22Rv1 (cell line): ENCODE results near the gene SIGLEC9.

Experiments used
- H3K27ac ChIP-seq: fragments of 450-650 bp; 2 replicates; pipeline ENCODE4 v1.5.1; 2017
- CTCF ChIP-seq: fragments of 450-650 bp; IDR thresholded peaks from 2 replicates; pipeline ENCODE4 v1.5.1; 2017; ENCODE audit warnings: mild to moderate bottlenecking
- ZFX ChIP-seq: fragments of 450-650 bp; IDR thresholded peaks from 2 replicates; pipeline ENCODE4 v1.6.1; 2017; ENCODE audit warnings: antibody characterized with exemption, borderline replicate concordance

SIGLEC9 gene

GRCh38 chr19:51145916-51146493, 21.3 kb downstream of the SIGLEC9 start:
- no peak for TF ChIP-seq CTCF
- no peak for TF ChIP-seq ZFX
- no peak overlapping the region for H3K27ac ChIP-seq

- TF ChIP-seq ZFX (no peak), CTCF (no peak)
- no peak overlapping the region for H3K27ac ChIP-seq
These were observed 22.0 kb downstream of the SIGLEC9 start for GRCh38 chr19:51146751-51147150.

- H3K27ac ChIP-seq = no peak overlapping the region
- TF ChIP-seq CTCF = no peak
- no peak for TF ChIP-seq ZFX
These were observed 23.0 kb downstream of the SIGLEC9 start for GRCh38 chr19:51147663-51148062.

- TF ChIP-seq CTCF (no peak), ZFX (no peak)
- no peak overlapping the region for H3K27ac ChIP-seq
These were observed 23.9 kb downstream of the SIGLEC9 start for GRCh38 chr19:51148580-51148979.

GRCh38 chr19:51150627-51151026, 25.9 kb downstream of the SIGLEC9 start:
- no peak for TF ChIP-seq ZFX
- no peak for TF ChIP-seq CTCF
- H3K27ac ChIP-seq = no peak overlapping the region

- TF ChIP-seq ZFX = no peak
- TF ChIP-seq CTCF = no peak
These were observed 32.0 kb downstream of the SIGLEC9 start for GRCh38 chr19:51156710-51157109.

GRCh38 chr19:51157265-51157664, 32.6 kb downstream of the SIGLEC9 start:
- no peak overlapping the region for H3K27ac ChIP-seq

More at GRCh38 chr19:51156710-51157109, 32.0 kb downstream of the SIGLEC9 start:
- H3K27ac ChIP-seq = no peak overlapping the region

More at GRCh38 chr19:51157265-51157664, 32.6 kb downstream of the SIGLEC9 start:
- TF ChIP-seq ZFX = no peak
- no peak for TF ChIP-seq CTCF
